K562 (cell line): ENCODE measurements around the gene MEX3C. TPM values are rescaled to one million over a fixed set of nuclear protein-coding genes. Genes with fewer than 3 reads are reported as not detected.

Experiments used
- ATF7 ChIP-seq: fragments of 450-650 bp; IDR thresholded peaks from 2 replicates; pipeline ENCODE4 v1.7.1; 2014; ENCODE audit warnings: mild to moderate bottlenecking, moderate library complexity
- C11orf30 ChIP-seq: fragments of 450-650 bp; IDR thresholded peaks from 2 replicates; pipeline ENCODE4 v1.6.1; 2016; ENCODE audit warnings: low read depth, mild to moderate bottlenecking
- CEBPB ChIP-seq: fragments of 450-650 bp; IDR thresholded peaks from 2 replicates; pipeline ENCODE4 v1.6.1; 2016; ENCODE audit warnings: missing genetic modification characterization, missing compliant biosample characterization
- ESRRB ChIP-seq: fragments of 250-450 bp; sonication (Bioruptor Pico); IDR thresholded peaks from 2 replicates; pipeline ENCODE4 v1.5.0; 2020; ENCODE audit warnings: mild to moderate bottlenecking, moderate library complexity, borderline replicate concordance
- GABPB2 ChIP-seq: fragments of 250-450 bp; sonication (Bioruptor Pico); conservative IDR thresholded peaks from 2 replicates; pipeline ENCODE4 v1.5.1; 2021; ENCODE audit warnings: mild to moderate bottlenecking
- HDAC8 ChIP-seq: fragments of 450-650 bp; IDR thresholded peaks from 2 replicates; pipeline ENCODE4 v1.6.1; 2016; ENCODE audit warnings: mild to moderate bottlenecking, missing genetic modification characterization, moderate library complexity, missing compliant biosample characterization
- HNRNPK ChIP-seq: fragments of 200-400 bp; formaldehyde crosslinking; IDR thresholded peaks from one replicate; pipeline ENCODE4 v1.6.1; 2018; ENCODE audit warnings: mild to moderate bottlenecking, low read depth, low read length; ENCODE audit not compliant: poor library complexity, severe bottlenecking
- KLF6 ChIP-seq: fragments of 250-450 bp; sonication (Bioruptor Pico); IDR thresholded peaks from 2 replicates; pipeline ENCODE4 v1.4.0; 2020; ENCODE audit warnings: mild to moderate bottlenecking, moderate library complexity, borderline replicate concordance
- MAFK ChIP-seq: IDR thresholded peaks from 2 replicates; pipeline ENCODE4 v1.6.1; 2011; ENCODE audit warnings: low read length, improper control_type of control experiment
- MXI1 ChIP-seq: IDR thresholded peaks from 2 replicates; pipeline ENCODE4 v1.6.1; 2011; ENCODE audit warnings: low read depth, mild to moderate bottlenecking, improper control_type of control experiment, low read length
- SNIP1 ChIP-seq: fragments of 450-650 bp; IDR thresholded peaks from 2 replicates; pipeline ENCODE4 v1.7.1; 2017; ENCODE audit warnings: low read depth, mild to moderate bottlenecking
- SOX6 ChIP-seq: fragments of 450-650 bp; IDR thresholded peaks from 2 replicates; pipeline ENCODE4 v1.6.1; 2014; ENCODE audit warnings: mild to moderate bottlenecking
- TBP ChIP-seq: optimal IDR thresholded peaks from 2 replicates; pipeline ENCODE3; 2011; ENCODE audit warnings: low read depth, low read length, improper control_type of control experiment
- XRCC4 ChIP-seq: IDR thresholded peaks from one replicate; pipeline ENCODE4 v1.6.1; 2011; ENCODE audit not compliant: insufficient read depth, insufficient read length; ENCODE audit errors: extremely low read depth
- ZEB2 ChIP-seq: fragments of 450-650 bp; IDR thresholded peaks from 2 replicates; pipeline ENCODE4 v1.6.1; 2016
- ZNF197 ChIP-seq: fragments of 200-800 bp; sonication (Bioruptor generic); IDR thresholded peaks from 2 replicates; pipeline ENCODE4 v1.6.1; 2016; ENCODE audit warnings: low read depth, missing genetic modification characterization, missing compliant biosample characterization
- ZNF644 ChIP-seq: fragments of 200-800 bp; sonication (Bioruptor generic); IDR thresholded peaks from 2 replicates; pipeline ENCODE4 v1.6.1; 2016; ENCODE audit warnings: low read depth, missing genetic modification characterization, missing compliant biosample characterization
- ZNF695 ChIP-seq: fragments of 450-650 bp; formaldehyde crosslinking; IDR thresholded peaks from 2 replicates; pipeline ENCODE4 v1.4.0; 2020; ENCODE audit warnings: mild to moderate bottlenecking, moderate library complexity
- polyA plus RNA-seq, 8 experiments: library from polyadenylated mRNA; depleted of rRNA in 4 of 8; stranded (reverse) in 5 of 8; unstranded in 3 of 8; fragments of >200 nt; fragmentation: Nextera tagmentation in 2 of 8; fragmentation: Illumina TruSeq in 1 of 8; extraction: Ambion mirVana in 2 of 8; extraction: Trizol in 1 of 8; gene quantifications; 2 replicates each; pipeline versions ENCODE4 v1.2.1 to v1.2.3, GENCODE V29; 2011 to 2014; ENCODE audit warnings: inconsistent platforms in 1 of 8, missing spikeins in 1 of 8
- total RNA-seq, 7 experiments: library from RNA; depleted of rRNA in 6 of 7; stranded (reverse); fragments of >200 nt in 6 of 7; fragmentation: Illumina TruSeq in 2 of 7; extraction: Trizol in 2 of 7; gene quantifications; 2 replicates each; pipeline versions ENCODE4 v1.2.1 to v1.2.3, GENCODE V29; 2011 to 2021; ENCODE audit warnings: low replicate concordance in 1 of 7
- TF ChIP-seq, protein P1 (sequence below): sonication (generic); formaldehyde crosslinking; IDR thresholded peaks from 2 replicates; pipeline ENCODE4 v1.8.0; 2022; ENCODE audit warnings: missing genetic modification reagents, mild to moderate bottlenecking, borderline replicate concordance
- TF ChIP-seq, protein P2 (sequence below): fragments of 250-450 bp; sonication (Bioruptor Pico); IDR thresholded peaks from 2 replicates; pipeline ENCODE4 v1.5.0; 2021
- TF ChIP-seq, protein P3 (sequence below): fragments of 250-450 bp; sonication (Bioruptor Pico); IDR thresholded peaks from 2 replicates; pipeline ENCODE4 v1.8.0; 2021; ENCODE audit warnings: borderline replicate concordance, mild to moderate bottlenecking, moderate library complexity; ENCODE audit not compliant: poor library complexity, severe bottlenecking
- TF ChIP-seq, protein P4 (sequence below): sonication (generic); formaldehyde crosslinking; IDR thresholded peaks from 2 replicates; pipeline ENCODE4 v1.8.0; 2023; ENCODE audit warnings: mild to moderate bottlenecking, missing genetic modification reagents

Gene MEX3C
- total and polyA plus RNA-seq, 9 of the 15 experiments (the other 6 are each of a cell fraction or from before 2014, with no cell fraction given): 2.4 to 14.2 (median 10.6) TPM

DNA sequence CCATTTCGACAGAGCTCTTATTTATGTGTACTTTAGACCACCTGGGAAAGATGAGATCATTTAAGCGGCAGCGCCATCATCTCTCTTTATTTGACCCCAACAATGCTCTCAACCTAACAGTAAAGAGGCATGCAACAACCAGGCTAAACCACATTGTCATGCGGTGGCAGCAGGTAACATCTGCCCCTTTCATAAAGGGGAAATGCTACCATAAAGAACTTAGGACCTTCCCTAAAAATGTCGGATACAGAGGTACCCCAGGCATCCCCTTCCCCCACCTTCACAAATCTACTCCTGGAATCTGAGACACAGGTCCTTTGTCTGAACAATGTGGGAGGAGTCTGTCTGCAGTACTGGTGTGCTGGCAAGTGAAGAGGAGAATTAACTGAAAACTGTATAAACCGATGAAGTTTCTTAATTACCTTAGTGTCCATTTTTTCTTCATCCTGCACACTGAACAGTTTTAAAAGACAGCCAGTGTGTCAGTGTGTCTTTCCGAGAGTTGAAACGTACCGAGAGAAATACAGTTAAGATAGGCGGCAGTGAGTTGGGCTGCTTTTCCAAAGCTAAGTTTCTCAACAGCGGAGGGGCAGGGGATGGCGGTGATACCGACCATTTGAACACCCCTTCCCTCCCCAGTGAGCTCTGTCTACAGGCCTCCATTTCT, 1.9 kb downstream of the MEX3C start (continued):
- TF ChIP-seq C11orf30 (no peak), MAFK (no peak), GABPB2 (CRISPR knock-in tag) (no peak), ZNF197 (CRISPR knock-in tag) (no peak), MXI1 (no peak), HDAC8 (tag) (no peak), ESRRB (CRISPR knock-in tag) (no peak), ZNF644 (tag) (no peak), ZEB2 (peak; percentile 57; the same call in 1 of the 2 replicates), HNRNPK (no peak), KLF6 (CRISPR knock-in tag) (no peak), CEBPB (tag) (no peak), SOX6 (peak; percentile 69), ATF7 (peak; percentile 34; the same call in 1 of the 2 replicates), XRCC4 (no peak), ZNF695 (CRISPR knock-in tag) (no peak), SNIP1 (no peak), TBP (peak; percentile 29)
- TF ChIP-seq, protein P1, sequence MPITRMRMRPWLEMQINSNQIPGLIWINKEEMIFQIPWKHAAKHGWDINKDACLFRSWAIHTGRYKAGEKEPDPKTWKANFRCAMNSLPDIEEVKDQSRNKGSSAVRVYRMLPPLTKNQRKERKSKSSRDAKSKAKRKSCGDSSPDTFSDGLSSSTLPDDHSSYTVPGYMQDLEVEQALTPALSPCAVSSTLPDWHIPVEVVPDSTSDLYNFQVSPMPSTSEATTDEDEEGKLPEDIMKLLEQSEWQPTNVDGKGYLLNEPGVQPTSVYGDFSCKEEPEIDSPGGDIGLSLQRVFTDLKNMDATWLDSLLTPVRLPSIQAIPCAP (CRISPR knock-in tag): no peak
- TF ChIP-seq, protein P2, sequence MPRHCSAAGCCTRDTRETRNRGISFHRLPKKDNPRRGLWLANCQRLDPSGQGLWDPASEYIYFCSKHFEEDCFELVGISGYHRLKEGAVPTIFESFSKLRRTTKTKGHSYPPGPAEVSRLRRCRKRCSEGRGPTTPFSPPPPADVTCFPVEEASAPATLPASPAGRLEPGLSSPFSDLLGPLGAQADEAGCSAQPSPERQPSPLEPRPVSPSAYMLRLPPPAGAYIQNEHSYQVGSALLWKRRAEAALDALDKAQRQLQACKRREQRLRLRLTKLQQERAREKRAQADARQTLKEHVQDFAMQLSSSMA: no peak
- TF ChIP-seq, protein P3, sequence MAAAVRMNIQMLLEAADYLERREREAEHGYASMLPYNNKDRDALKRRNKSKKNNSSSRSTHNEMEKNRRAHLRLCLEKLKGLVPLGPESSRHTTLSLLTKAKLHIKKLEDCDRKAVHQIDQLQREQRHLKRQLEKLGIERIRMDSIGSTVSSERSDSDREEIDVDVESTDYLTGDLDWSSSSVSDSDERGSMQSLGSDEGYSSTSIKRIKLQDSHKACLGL (CRISPR knock-in tag): no peak
- TF ChIP-seq, protein P4, sequence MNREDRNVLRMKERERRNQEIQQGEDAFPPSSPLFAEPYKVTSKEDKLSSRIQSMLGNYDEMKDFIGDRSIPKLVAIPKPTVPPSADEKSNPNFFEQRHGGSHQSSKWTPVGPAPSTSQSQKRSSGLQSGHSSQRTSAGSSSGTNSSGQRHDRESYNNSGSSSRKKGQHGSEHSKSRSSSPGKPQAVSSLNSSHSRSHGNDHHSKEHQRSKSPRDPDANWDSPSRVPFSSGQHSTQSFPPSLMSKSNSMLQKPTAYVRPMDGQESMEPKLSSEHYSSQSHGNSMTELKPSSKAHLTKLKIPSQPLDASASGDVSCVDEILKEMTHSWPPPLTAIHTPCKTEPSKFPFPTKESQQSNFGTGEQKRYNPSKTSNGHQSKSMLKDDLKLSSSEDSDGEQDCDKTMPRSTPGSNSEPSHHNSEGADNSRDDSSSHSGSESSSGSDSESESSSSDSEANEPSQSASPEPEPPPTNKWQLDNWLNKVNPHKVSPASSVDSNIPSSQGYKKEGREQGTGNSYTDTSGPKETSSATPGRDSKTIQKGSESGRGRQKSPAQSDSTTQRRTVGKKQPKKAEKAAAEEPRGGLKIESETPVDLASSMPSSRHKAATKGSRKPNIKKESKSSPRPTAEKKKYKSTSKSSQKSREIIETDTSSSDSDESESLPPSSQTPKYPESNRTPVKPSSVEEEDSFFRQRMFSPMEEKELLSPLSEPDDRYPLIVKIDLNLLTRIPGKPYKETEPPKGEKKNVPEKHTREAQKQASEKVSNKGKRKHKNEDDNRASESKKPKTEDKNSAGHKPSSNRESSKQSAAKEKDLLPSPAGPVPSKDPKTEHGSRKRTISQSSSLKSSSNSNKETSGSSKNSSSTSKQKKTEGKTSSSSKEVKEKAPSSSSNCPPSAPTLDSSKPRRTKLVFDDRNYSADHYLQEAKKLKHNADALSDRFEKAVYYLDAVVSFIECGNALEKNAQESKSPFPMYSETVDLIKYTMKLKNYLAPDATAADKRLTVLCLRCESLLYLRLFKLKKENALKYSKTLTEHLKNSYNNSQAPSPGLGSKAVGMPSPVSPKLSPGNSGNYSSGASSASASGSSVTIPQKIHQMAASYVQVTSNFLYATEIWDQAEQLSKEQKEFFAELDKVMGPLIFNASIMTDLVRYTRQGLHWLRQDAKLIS: no peak
